HG02571 (cell line): ENCODE measurements around the gene TMEM256.
"Not testable (repeated sequence)": the region's sequence is repeated elsewhere in the genome, so short reads cannot be mapped to it uniquely, and the experiment has no call there.

Experiments
- ATAC-seq: cut with Tn5 transposase; IDR thresholded peaks from one replicate; pipeline ENCODE4 v1.9.1; 2021; ENCODE audit warnings: mild to moderate bottlenecking, moderate library complexity; ENCODE audit not compliant: unreplicated experiment

The TMEM256 gene

GRCh38 chr17:7384489-7385081 lies 19.3 kb downstream of the TMEM256 start:
- ATAC-seq = no peak

- ATAC-seq = no peak
Measured at GRCh38 chr17:7383742-7384488, 20.0 kb downstream of the TMEM256 start.

GRCh38 chr17:7383371-7383741 lies 20.5 kb downstream of the TMEM256 start:
- ATAC-seq = no peak

- no peak for ATAC-seq
Measured at GRCh38 chr17:7382901-7383300, 21.0 kb downstream of the TMEM256 start.

- ATAC-seq = no peak
Measured at GRCh38 chr17:7380855-7381683, 22.8 kb downstream of the TMEM256 start, which contains the start of gene TNK1. Gene TNK1 (plus strand): TSS chr17:7381089. CDS start chr17:7382927, 1,838 bp downstream.

- ATAC-seq = no peak
Measured at GRCh38 chr17:7380321-7380720, 23.6 kb downstream of the TMEM256 start.

GRCh38 chr17:7379134-7379533 lies 24.8 kb downstream of the TMEM256 start:
- no peak for ATAC-seq

GRCh38 chr17:7374353-7374752 lies 29.5 kb downstream of the TMEM256 start:
- ATAC-seq = no peak

- ATAC-seq = no peak
Measured at GRCh38 chr17:7370853-7371252, 33.0 kb downstream of the TMEM256 start.

- no peak for ATAC-seq
Measured at GRCh38 chr17:7369825-7370224, 34.1 kb downstream of the TMEM256 start.

GRCh38 chr17:7368599-7368994 lies 35.3 kb downstream of the TMEM256 start:
- not testable (repeated sequence) for ATAC-seq

GRCh38 chr17:7367918-7368598 lies 35.8 kb downstream of the TMEM256 start:
- ATAC-seq = no peak

GRCh38 chr17:7367083-7367482 lies 36.8 kb downstream of the TMEM256 start:
- no peak for ATAC-seq

GRCh38 chr17:7365963-7366362 lies 37.9 kb downstream of the TMEM256 start:
- not testable (repeated sequence) for ATAC-seq

GRCh38 chr17:7363311-7363710 lies 40.6 kb downstream of the TMEM256 start:
- no peak for ATAC-seq

GRCh38 chr17:7361906-7362305 lies 42.0 kb downstream of the TMEM256 start:
- no peak for ATAC-seq

- no peak for ATAC-seq
Measured at GRCh38 chr17:7357381-7357780, 46.5 kb downstream of the TMEM256 start.

GRCh38 chr17:7356756-7357155 lies 47.1 kb downstream of the TMEM256 start:
- ATAC-seq = no peak

- no peak for ATAC-seq
Measured at GRCh38 chr17:7356072-7356549, 47.8 kb downstream of the TMEM256 start.

- ATAC-seq = no peak
Measured at GRCh38 chr17:7355573-7355972, 48.3 kb downstream of the TMEM256 start.

GRCh38 chr17:7355053-7355452 lies 48.8 kb downstream of the TMEM256 start, which contains the start of gene TMEM95:
Gene TMEM95 (plus strand): TSS chr17:7355156. CDS start chr17:7355205, 49 bp downstream.
- ATAC-seq = no peak
